Left lobe of liver (tissue), 2 donors: ENCODE data around the gene MYMK. TPM values are rescaled to one million over a fixed set of nuclear protein-coding genes. Genes with fewer than 3 reads are reported as not detected.

Experiments
- ATAC-seq: fragments of 200-7000 bp; cut with Tn5 transposase; one replicate; pipeline ENCODE4 v1.9.1; 2020; ENCODE audit warnings: mild to moderate bottlenecking, moderate library complexity
- DNase-seq: peaks from one replicate; pipeline ENCODE4 v3.0.0-alpha.2; 2020; ENCODE audit warnings: low spot score
- total RNA-seq: library from RNA; stranded (reverse); gene quantifications from one replicate; pipeline ENCODE4 v1.2.1, GENCODE V29; 2021
- donor health status: DM: no; HTN: no; CAD: no; lungs with moderate emphysema.
- donor health status: DM: no; HTN: yes; CAD: no.

Gene MYMK
- total RNA-seq, 1 donor from 2014 or later: not detected

- no peak for DNase-seq
- ATAC-seq: peak; percentile 19
Observed at GRCh38 chr9:133558191-133559126, 33.7 kb upstream of the MYMK start.

GRCh38 chr9:133557581-133557980, 32.8 kb upstream of the MYMK start:
- no peak for DNase-seq

GRCh38 chr9:133556354-133556753, 31.6 kb upstream of the MYMK start:
- DNase-seq: no peak
- no peak for ATAC-seq

More at GRCh38 chr9:133557581-133557980, 32.8 kb upstream of the MYMK start:
- ATAC-seq: no peak

GRCh38 chr9:133554729-133555128, 30.0 kb upstream of the MYMK start:
- ATAC-seq (no peak), DNase-seq (no peak)

GRCh38 chr9:133553973-133554713, 29.4 kb upstream of the MYMK start:
- ATAC-seq (no peak), DNase-seq (no peak)

- ATAC-seq (no peak), DNase-seq (no peak)
Observed at GRCh38 chr9:133553123-133553522, 28.4 kb upstream of the MYMK start.

- DNase-seq: no peak
- no peak for ATAC-seq
Observed at GRCh38 chr9:133552236-133552635, 27.5 kb upstream of the MYMK start.

GRCh38 chr9:133551446-133551845, 26.7 kb upstream of the MYMK start:
- no peak for DNase-seq
- no peak for ATAC-seq

GRCh38 chr9:133547116-133547515, 22.4 kb upstream of the MYMK start:
- DNase-seq (no peak), ATAC-seq (no peak)

- DNase-seq: peak; percentile 74
- peak; percentile 93 for ATAC-seq
Observed at GRCh38 chr9:133546287-133546680, 21.5 kb upstream of the MYMK start.

GRCh38 chr9:133545494-133546286, 20.9 kb upstream of the MYMK start:
- ATAC-seq (peak; percentile 50), DNase-seq (no peak)

- no peak for DNase-seq
- no peak for ATAC-seq
Observed at GRCh38 chr9:133543772-133544467, 19.2 kb upstream of the MYMK start.

GRCh38 chr9:133542002-133542401, 17.2 kb upstream of the MYMK start:
- DNase-seq: no peak
- ATAC-seq: no peak

- ATAC-seq: no peak
- no peak for DNase-seq
Observed at GRCh38 chr9:133540698-133541025, 15.9 kb upstream of the MYMK start.

GRCh38 chr9:133539991-133540697, 15.4 kb upstream of the MYMK start:
- ATAC-seq (no peak), DNase-seq (no peak)

GRCh38 chr9:133538851-133539833, 14.4 kb upstream of the MYMK start:
- DNase-seq (no peak), ATAC-seq (peak; percentile 33)

GRCh38 chr9:133538176-133538575, 13.4 kb upstream of the MYMK start:
- no peak for DNase-seq

GRCh38 chr9:133537257-133537656, 12.5 kb upstream of the MYMK start:
- no peak for DNase-seq
- ATAC-seq: no peak

More at GRCh38 chr9:133538176-133538575, 13.4 kb upstream of the MYMK start:
- ATAC-seq: no peak

GRCh38 chr9:133536536-133536935, 11.8 kb upstream of the MYMK start:
- DNase-seq: no peak
- no peak for ATAC-seq
